Gastrocnemius medialis (tissue), 4 donors: ENCODE results near the gene C11orf24.

Experiments used
- CTCF ChIP-seq, 5 experiments: fragments of 450-650 bp in 3 of 5; fragments of 200-600 bp in 2 of 5; sonication (generic) in 2 of 5; IDR thresholded peaks in 4 of 5; conservative IDR thresholded peaks in 1 of 5; 1 replicate in 4 of 5; 2 replicates in 1 of 5; pipeline ENCODE4 v1.5.1; 2016 to 2019; ENCODE audit warnings: antibody characterized with exemption in 5 of 5, mild to moderate bottlenecking in 3 of 5, moderate library complexity in 3 of 5
- POLR2A ChIP-seq, 2 donors: fragments of 450-650 bp; IDR thresholded peaks; one replicate each; pipeline ENCODE4 v1.6.1; 2017; ENCODE audit warnings: antibody characterized with exemption in 2 of 2, mild to moderate bottlenecking in 2 of 2, moderate library complexity in 2 of 2

GRCh38 chr11:68213555-68214172, 58.1 kb downstream of the C11orf24 start:
- peak in 4 of 5 experiments; percentile 12 to 68 (median 38) for TF ChIP-seq CTCF (IDR thresholded peaks at IDR 0.05 in 4 of 5, conservative IDR thresholded peaks at IDR 0.05 in 1 of 5)
- peak; percentile 79 to 90 for TF ChIP-seq POLR2A (IDR thresholded peaks at IDR 0.05)
